BLaER1 treated with 17β-estradiol and CSF1 and Interleukin-3, amounts not matched to agents 10 nM and 100 nM (cell line): ENCODE measurements around the gene SNX27.
A peak's percentile ranks its signal among the peaks of the same experiment; 100 is the strongest.

Experiments used
- H3K27ac ChIP-seq, 11 experiments: shearing (Covaris generic); formaldehyde crosslinking; 2 replicates each; pipeline ENCODE4 v1.8.1; 2022
- H3K27me3 ChIP-seq, 11 experiments: shearing (Covaris generic); formaldehyde crosslinking; 2 replicates each; pipeline ENCODE4 v1.8.1; 2022
- H3K36me3 ChIP-seq, 11 experiments: shearing (Covaris generic); formaldehyde crosslinking; 2 replicates each; pipeline ENCODE4 v1.8.1; 2022
- H3K4me1 ChIP-seq, 10 experiments: shearing (Covaris generic); formaldehyde crosslinking; 2 replicates each; pipeline ENCODE4 v1.8.1; 2022
- H3K4me2 ChIP-seq, 11 experiments: shearing (Covaris generic); formaldehyde crosslinking; 2 replicates each; pipeline ENCODE4 v1.8.1; 2022
- H3K4me3 ChIP-seq, 10 experiments: shearing (Covaris generic); formaldehyde crosslinking; 2 replicates each; pipeline ENCODE4 v1.8.1; 2022
- H3K9ac ChIP-seq, 11 experiments: shearing (Covaris generic); formaldehyde crosslinking; 2 replicates each; pipeline ENCODE4 v1.8.1; 2022
- H3K9me3 ChIP-seq, 11 experiments: shearing (Covaris generic); formaldehyde crosslinking; replicated peaks in 1 of 11; 2 replicates each; pipeline ENCODE4 v1.8.1; 2022
- H4K20me1 ChIP-seq, 11 experiments: shearing (Covaris generic); formaldehyde crosslinking; 2 replicates each; pipeline ENCODE4 v1.8.1; 2022
- Cebpa-rat ChIP-seq, 11 experiments: shearing (Covaris generic); IDR thresholded peaks; 2 replicates each; pipeline ENCODE4 v1.8.1; 2022

The SNX27 gene

DNA sequence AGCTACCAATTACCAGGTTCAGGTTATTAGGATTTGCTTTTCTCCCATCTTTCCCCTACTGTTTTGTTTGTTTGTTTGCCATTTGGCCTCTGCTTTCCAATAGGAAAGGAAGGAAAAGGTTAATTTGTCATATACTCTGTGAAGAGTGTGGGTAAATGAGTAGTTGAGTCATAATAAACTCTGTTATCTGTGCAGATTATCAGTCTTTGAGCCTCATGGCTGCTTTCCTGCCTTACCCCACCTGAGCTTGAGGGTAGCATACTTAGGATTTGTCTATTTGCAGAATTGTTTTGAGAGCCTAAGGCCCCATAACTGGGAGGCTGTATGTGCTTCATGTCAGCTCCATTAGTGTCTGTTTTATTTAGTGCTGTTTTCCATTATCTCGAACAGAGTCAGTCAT lies 32.9 kb upstream of the SNX27 start:
- TF ChIP-seq Cebpa-rat (IDR thresholded peaks at IDR 0.05), result no peak
- H3K4me3 ChIP-seq, result no peak overlapping the region
- H3K4me1 ChIP-seq, result peaks cover 0 to 17% (median 7%) of the 10 kb centered on the region in 10 experiments; a peak in 9 of 20 replicates
- no peak overlapping the region for H3K27ac ChIP-seq
- H3K27me3 ChIP-seq, result no peaks in the 10 kb centered on the region
- H3K36me3 ChIP-seq, result no peaks in the 10 kb centered on the region; a peak in 1 of 22 replicates
- no peaks in the 10 kb centered on the region for H3K9me3 ChIP-seq
- no peak overlapping the region for H3K4me2 ChIP-seq
- no peaks in the 10 kb centered on the region for H4K20me1 ChIP-seq
- no peak overlapping the region for H3K9ac ChIP-seq

DNA sequence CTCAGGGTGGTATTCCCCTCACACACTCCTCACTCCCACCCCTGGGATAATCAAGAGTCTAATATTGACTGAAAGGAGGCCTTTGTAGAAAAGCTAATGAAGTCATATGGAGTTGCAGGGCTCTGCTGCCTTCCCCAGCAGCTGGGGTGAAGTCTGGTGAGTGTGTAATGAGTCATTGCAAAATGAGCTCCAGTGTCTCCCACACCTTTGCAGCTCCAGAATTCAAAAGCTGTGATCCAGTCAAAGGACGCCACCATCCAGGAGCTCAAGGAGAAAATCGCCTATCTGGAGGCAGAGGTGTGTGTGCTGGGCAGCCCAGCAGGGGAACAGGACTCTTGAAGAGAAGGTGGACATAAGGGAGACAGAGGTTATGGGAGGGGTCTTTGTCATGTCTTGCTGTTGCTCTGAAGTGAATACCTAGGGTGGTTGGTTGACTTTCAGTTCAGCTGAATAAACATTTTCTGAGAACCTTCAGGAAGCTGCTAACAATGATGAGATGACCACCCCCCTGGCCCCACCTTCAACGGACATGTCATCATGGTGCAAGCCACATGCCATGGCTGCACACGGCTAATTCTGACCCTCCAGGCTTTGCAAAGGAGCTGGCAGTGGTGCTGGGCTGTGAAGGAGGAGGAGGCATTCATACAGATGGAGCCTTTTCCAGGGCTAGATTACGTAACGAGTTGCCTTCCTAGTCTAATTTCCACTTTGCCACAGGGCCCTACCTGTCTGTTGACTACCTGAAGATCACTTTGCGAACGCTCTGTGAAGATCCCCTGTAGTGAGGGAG lies 32.2 kb upstream of the SNX27 start:
- Histone ChIP-seq H3K36me3 (no peaks in the 10 kb centered on the region; a peak in 1 of 22 replicates), H3K9me3 (no peaks in the 10 kb centered on the region), H3K4me2 (no peak overlapping the region), H3K9ac (no peak overlapping the region), H4K20me1 (no peaks in the 10 kb centered on the region), H3K4me3 (no peak overlapping the region), H3K27me3 (no peaks in the 10 kb centered on the region), H3K27ac (no peak overlapping the region), H3K4me1 (peaks cover 0 to 19% (median 6%) of the 10 kb centered on the region in 10 experiments; a peak in 9 of 20 replicates)
- no peak for TF ChIP-seq Cebpa-rat (IDR thresholded peaks at IDR 0.05)

DNA sequence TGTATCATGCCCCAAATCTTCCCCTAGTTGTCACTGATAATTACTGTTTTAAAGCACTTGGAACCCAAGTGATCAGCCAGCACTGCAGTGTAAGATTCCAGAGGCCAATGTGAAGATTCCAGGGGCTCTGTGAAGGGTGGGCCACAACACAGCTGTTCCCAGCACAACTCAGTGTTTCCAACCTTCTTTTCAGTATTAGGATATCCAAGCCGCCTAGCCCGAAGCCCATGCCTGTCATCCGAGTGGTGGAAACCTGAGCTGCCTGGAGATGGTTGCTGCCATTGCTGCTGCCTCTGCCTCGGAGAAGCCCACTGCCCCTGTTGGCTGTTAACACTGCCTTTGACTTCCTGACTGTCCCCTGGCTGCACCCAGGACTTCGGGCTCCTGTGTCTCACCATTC lies 30.4 kb upstream of the SNX27 start:
- peaks cover 0 to 26% (median 9%) of the 10 kb centered on the region in 10 experiments; a peak in 13 of 20 replicates for H3K4me1 ChIP-seq

DNA sequence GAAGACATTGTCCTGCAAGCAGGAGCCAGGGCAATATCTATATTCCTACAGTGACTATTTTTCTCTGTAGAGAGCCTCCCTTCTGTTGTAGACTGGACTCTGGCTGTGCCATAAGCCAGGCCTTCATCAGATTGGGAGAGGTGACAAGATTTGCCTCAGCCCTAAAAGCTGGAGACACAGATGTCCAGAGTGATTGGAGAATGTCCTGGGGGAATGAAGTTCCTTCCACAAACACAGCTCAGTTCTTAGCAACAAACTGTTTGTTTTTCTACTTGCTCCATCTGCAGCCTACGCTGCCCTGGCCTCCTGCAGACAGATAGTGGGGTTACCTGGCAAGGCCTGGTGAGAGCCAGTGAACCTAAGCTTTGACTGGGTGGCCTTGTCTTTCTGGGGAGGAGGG lies 29.9 kb upstream of the SNX27 start:
- Histone ChIP-seq H3K4me2 (no peak overlapping the region), H3K9me3 (no peaks in the 10 kb centered on the region), H3K4me1 (peaks cover 0 to 26% (median 9%) of the 10 kb centered on the region in 10 experiments; a peak in 13 of 20 replicates), H3K9ac (no peak overlapping the region), H3K36me3 (no peaks in the 10 kb centered on the region), H3K27ac (no peak overlapping the region), H3K4me3 (no peak overlapping the region), H4K20me1 (no peaks in the 10 kb centered on the region), H3K27me3 (no peaks in the 10 kb centered on the region)
- no peak for TF ChIP-seq Cebpa-rat (IDR thresholded peaks at IDR 0.05)

More for the DNA sequence above, 30.4 kb upstream of the SNX27 start:
- Histone ChIP-seq H3K4me3 (no peak overlapping the region), H3K36me3 (no peaks in the 10 kb centered on the region), H3K4me2 (no peak overlapping the region), H3K27ac (no peak overlapping the region), H3K9ac (no peak overlapping the region), H3K27me3 (no peaks in the 10 kb centered on the region), H3K9me3 (no peaks in the 10 kb centered on the region), H4K20me1 (no peaks in the 10 kb centered on the region)
- no peak for TF ChIP-seq Cebpa-rat (IDR thresholded peaks at IDR 0.05)

DNA sequence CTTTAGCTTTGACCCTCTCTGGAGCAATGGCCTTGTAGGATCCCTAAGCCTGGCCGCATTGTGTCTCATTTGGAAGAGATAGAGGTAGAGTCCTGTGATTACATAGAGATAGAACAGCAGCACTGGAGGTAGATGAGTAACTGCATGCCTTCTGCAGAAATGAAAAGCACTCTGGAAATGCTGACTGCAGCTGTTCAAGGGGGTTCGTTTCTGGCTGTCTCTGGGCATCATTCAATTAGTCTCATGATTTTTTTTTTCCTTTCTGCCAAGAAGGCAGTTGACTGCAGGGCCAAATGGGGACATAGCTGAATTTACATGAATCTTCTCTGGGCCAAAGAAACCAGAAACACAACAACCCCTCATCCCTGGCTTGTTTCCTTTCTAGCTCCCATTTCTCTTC lies 28.1 kb upstream of the SNX27 start:
- TF ChIP-seq Cebpa-rat (IDR thresholded peaks at IDR 0.05), result no peak
- Histone ChIP-seq H3K4me1 (peaks cover 0 to 26% (median 9%) of the 10 kb centered on the region in 10 experiments; a peak in 13 of 20 replicates), H3K9ac (no peak overlapping the region), H3K27me3 (no peaks in the 10 kb centered on the region), H3K9me3 (no peaks in the 10 kb centered on the region), H3K4me2 (peak overlapping the region in 1 of 11 experiments; percentile 1; a peak in 1 of 22 replicates), H3K27ac (no peak overlapping the region; a peak in 1 of 22 replicates), H3K36me3 (no peaks in the 10 kb centered on the region), H3K4me3 (no peak overlapping the region), H4K20me1 (no peaks in the 10 kb centered on the region)

DNA sequence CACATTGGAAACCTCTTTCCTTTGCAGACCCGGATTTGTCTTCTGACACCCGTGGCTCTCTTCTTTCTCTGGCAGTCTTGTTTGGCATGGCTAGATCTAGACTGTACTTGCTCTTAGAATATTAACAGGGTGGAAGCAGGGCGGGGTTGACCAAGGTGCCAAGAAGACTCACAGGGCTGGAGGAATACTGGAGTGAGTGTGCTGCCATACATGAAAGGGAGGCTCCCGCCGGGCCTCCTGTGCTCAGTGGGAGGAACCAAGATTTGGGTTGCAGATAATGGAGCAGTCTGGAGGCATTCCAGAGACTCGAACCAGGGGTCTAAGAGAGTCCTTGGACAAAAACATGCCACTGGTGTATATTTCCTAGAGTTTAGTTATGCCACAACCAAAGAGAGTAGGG lies 27.6 kb upstream of the SNX27 start:
- Histone ChIP-seq H3K27me3 (no peaks in the 10 kb centered on the region), H3K4me3 (no peak overlapping the region), H3K9me3 (no peaks in the 10 kb centered on the region), H3K9ac (no peak overlapping the region), H4K20me1 (no peaks in the 10 kb centered on the region), H3K27ac (no peak overlapping the region; a peak in 1 of 22 replicates), H3K4me1 (peaks cover 0 to 26% (median 9%) of the 10 kb centered on the region in 10 experiments; a peak in 13 of 20 replicates), H3K4me2 (peak overlapping the region in 1 of 11 experiments; percentile 1; a peak in 1 of 22 replicates), H3K36me3 (no peaks in the 10 kb centered on the region)
- no peak for TF ChIP-seq Cebpa-rat (IDR thresholded peaks at IDR 0.05)

DNA sequence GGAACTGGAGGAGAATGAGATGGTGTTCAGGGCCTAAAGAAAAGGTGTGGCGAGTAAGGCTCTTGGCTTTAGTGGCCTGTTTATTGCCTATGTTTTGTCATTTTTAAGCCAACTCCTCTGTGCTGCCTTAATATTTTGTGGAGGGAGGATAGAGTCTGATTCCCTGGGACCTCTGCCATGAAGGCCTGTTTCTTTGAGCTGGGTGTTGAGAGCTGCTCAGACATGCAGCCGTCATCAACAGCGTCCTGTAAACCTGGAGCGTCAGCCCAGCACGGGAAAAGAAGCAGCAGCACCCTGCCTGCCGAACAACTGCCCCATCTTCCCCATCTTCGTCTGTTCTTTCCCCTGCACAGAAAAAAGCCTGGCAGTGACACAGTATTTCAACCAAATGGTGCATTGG lies 27.1 kb upstream of the SNX27 start:
- Histone ChIP-seq H3K27me3 (no peaks in the 10 kb centered on the region), H3K9me3 (no peaks in the 10 kb centered on the region), H3K36me3 (no peaks in the 10 kb centered on the region), H3K27ac (no peak overlapping the region; a peak in 1 of 22 replicates), H4K20me1 (no peaks in the 10 kb centered on the region), H3K4me1 (peaks cover 0 to 26% (median 9%) of the 10 kb centered on the region in 10 experiments; a peak in 13 of 20 replicates), H3K4me3 (no peak overlapping the region), H3K4me2 (no peak overlapping the region), H3K9ac (no peak overlapping the region)
- TF ChIP-seq Cebpa-rat (IDR thresholded peaks at IDR 0.05), result no peak

DNA sequence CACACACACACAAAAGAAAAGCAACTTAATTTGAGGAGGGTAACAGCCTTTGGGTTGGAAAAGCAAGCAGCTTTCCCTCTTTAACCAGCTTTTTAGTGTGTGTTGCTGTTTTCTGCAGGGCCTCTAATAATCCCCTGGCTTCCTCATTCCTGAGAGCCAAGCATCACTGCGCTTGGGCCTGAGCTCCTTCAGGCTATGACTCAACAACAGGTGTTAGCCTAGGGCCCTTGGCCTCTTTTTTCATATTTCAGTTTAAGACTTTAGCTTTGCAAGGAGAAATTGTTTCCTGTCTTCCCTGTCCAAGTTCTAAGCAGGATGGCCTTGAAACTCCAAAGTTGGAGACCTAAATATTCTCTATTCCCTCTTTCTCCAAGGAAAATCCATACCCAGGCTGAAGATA lies 26.2 kb upstream of the SNX27 start:
- Histone ChIP-seq H3K4me2 (peak overlapping the region in 9 of 11 experiments; percentile 8 to 46 (median 19); a peak in 13 of 22 replicates), H3K4me1 (peaks cover 0 to 26% (median 9%) of the 10 kb centered on the region in 10 experiments; a peak in 13 of 20 replicates), H3K4me3 (no peak overlapping the region), H3K27me3 (no peaks in the 10 kb centered on the region), H3K36me3 (no peaks in the 10 kb centered on the region), H4K20me1 (no peaks in the 10 kb centered on the region), H3K27ac (no peak overlapping the region), H3K9me3 (peaks cover 0 to 4% (median under 1%) of the 10 kb centered on the region in 11 experiments; a peak in 9 of 22 replicates), H3K9ac (no peak overlapping the region)
- TF ChIP-seq Cebpa-rat (IDR thresholded peaks at IDR 0.05), result no peak

DNA sequence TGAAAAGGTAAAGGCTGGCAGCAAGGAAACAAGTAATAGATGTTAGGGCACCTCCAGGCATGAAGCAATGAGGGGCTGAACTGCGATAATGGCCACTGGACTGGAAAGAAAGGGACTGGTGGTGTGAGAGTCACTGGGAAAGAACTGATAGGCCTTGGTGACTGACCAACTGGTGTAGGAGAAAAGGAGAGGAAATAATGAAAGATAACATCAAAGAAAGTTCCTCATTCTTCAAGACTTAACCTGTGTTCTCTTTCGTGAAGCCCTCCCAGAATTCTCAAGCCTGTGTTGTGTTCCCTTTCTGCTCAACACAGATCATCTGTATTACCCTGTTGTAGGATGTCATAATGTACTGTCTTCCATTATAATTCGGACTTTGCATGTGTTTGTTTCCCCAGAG lies 20.9 kb upstream of the SNX27 start:
- H3K9me3 ChIP-seq, result peaks cover 6 to 15% (median 9%) of the 10 kb centered on the region in 11 experiments; a peak in 17 of 22 replicates
- no peaks in the 10 kb centered on the region for H3K27me3 ChIP-seq
- no peak overlapping the region for H3K4me3 ChIP-seq
- no peaks in the 10 kb centered on the region for H3K36me3 ChIP-seq
- no peak for TF ChIP-seq Cebpa-rat (IDR thresholded peaks at IDR 0.05)
- H3K9ac ChIP-seq, result no peak overlapping the region
- peaks cover 13 to 24% (median 19%) of the 10 kb centered on the region in 10 experiments for H3K4me1 ChIP-seq
- H3K4me2 ChIP-seq, result no peak overlapping the region
- H3K27ac ChIP-seq, result no peak overlapping the region
- H4K20me1 ChIP-seq, result no peaks in the 10 kb centered on the region
